NCI-H345 treated with DMSO at 0.1 percent for 48 hours (cell line): ENCODE results near the gene LRRC4B.

Experiments used
- DNase-seq: peaks from one replicate; lab custom pipeline; 2025; ENCODE audit not compliant: unreplicated experiment; lab: John Stamatoyannopoulos, UW

Gene LRRC4B

GRCh38 chr19:50554212-50554611 lies 14.0 kb downstream of the LRRC4B start:
- DNase-seq = no peak

- DNase-seq = no peak
Measured at GRCh38 chr19:50553134-50553703, 15.0 kb downstream of the LRRC4B start.

- DNase-seq = no peak
Measured at GRCh38 chr19:50552540-50552939, 15.7 kb downstream of the LRRC4B start.

- DNase-seq = no peak
Measured at GRCh38 chr19:50551715-50552187, 16.5 kb downstream of the LRRC4B start.

- DNase-seq = no peak
Measured at GRCh38 chr19:50551034-50551714, 17.1 kb downstream of the LRRC4B start.

- DNase-seq = no peak
Measured at GRCh38 chr19:50550594-50550966, 17.7 kb downstream of the LRRC4B start.

GRCh38 chr19:50549927-50550593 lies 18.2 kb downstream of the LRRC4B start:
- no peak for DNase-seq

GRCh38 chr19:50549059-50549926 lies 18.9 kb downstream of the LRRC4B start:
- no peak for DNase-seq

GRCh38 chr19:50548191-50549058 lies 19.8 kb downstream of the LRRC4B start:
- no peak for DNase-seq

GRCh38 chr19:50547385-50548190 lies 20.6 kb downstream of the LRRC4B start:
- DNase-seq = no peak

- DNase-seq = no peak
Measured at GRCh38 chr19:50546527-50547221, 21.6 kb downstream of the LRRC4B start.

- DNase-seq = no peak
Measured at GRCh38 chr19:50542943-50543342, 25.3 kb downstream of the LRRC4B start.

GRCh38 chr19:50537769-50538230 lies 30.4 kb downstream of the LRRC4B start:
- peak; percentile 10 for DNase-seq

- DNase-seq = no peak
Measured at GRCh38 chr19:50537306-50537685, 30.9 kb downstream of the LRRC4B start.

- DNase-seq = no peak
Measured at GRCh38 chr19:50536662-50537305, 31.5 kb downstream of the LRRC4B start.

- no peak for DNase-seq
Measured at GRCh38 chr19:50535672-50536187, 32.5 kb downstream of the LRRC4B start.

GRCh38 chr19:50534478-50534877 lies 33.8 kb downstream of the LRRC4B start:
- DNase-seq = no peak

- DNase-seq = no peak
Measured at GRCh38 chr19:50532952-50533351, 35.3 kb downstream of the LRRC4B start.
